CD14-positive monocyte (primary cell): ENCODE measurements around the gene RPS27A. TPM values are rescaled to one million over a fixed set of nuclear protein-coding genes. Genes with fewer than 3 reads are reported as not detected.

Experiments
- DNase-seq, 3 donors: peaks; one replicate each; pipeline ENCODE4 v3.0.0-alpha.2; 2011 to 2022
- H2AFZ ChIP-seq: 2 replicates; pipeline ENCODE4 v1.6.0; 2012; ENCODE audit warnings: mild to moderate bottlenecking, low read depth, low read length, inconsistent platforms; ENCODE audit not compliant: insufficient read depth, poor library complexity, severe bottlenecking
- H3K27ac ChIP-seq, 2 donors: 1 replicate in 1 of 2; 2 replicates in 1 of 2; pipeline ENCODE4 v1.5.1; 2012 to 2013; ENCODE audit warnings: low read length in 2 of 2, control low read depth in 1 of 2, inconsistent platforms in 1 of 2, low read depth in 1 of 2, mild to moderate bottlenecking in 1 of 2
- H3K27me3 ChIP-seq, 2 donors: one replicate each; pipeline versions ENCODE4 v1.6.0 to v1.6.1; 2011 to 2013; ENCODE audit warnings: low read length in 2 of 2; ENCODE audit not compliant: control insufficient read depth in 2 of 2, insufficient read depth in 2 of 2
- H3K36me3 ChIP-seq, 2 donors: replicated peaks in 1 of 2; 1 replicate in 1 of 2; 2 replicates in 1 of 2; pipeline versions ENCODE4 v1.5.1 to v1.6.1; 2012 to 2013; ENCODE audit warnings: low read length in 2 of 2, control low read depth in 1 of 2, inconsistent platforms in 1 of 2, mild to moderate bottlenecking in 1 of 2; ENCODE audit not compliant: insufficient read depth in 2 of 2, control insufficient read depth in 1 of 2
- H3K4me1 ChIP-seq, 2 donors: 1 replicate in 1 of 2; 2 replicates in 1 of 2; pipeline versions ENCODE4 v1.5.1 to v1.6.1; 2012 to 2013; ENCODE audit warnings: low read length in 2 of 2, control low read depth in 1 of 2, inconsistent platforms in 1 of 2, mild to moderate bottlenecking in 1 of 2, moderate library complexity in 1 of 2; ENCODE audit not compliant: insufficient read depth in 2 of 2, control insufficient read depth in 1 of 2
- H3K4me2 ChIP-seq: replicated peaks from 2 replicates; pipeline ENCODE3; 2012; ENCODE audit warnings: low read length, moderate library complexity, mild to moderate bottlenecking; ENCODE audit not compliant: poor library complexity, severe bottlenecking; ENCODE audit errors: extremely low read depth
- H3K4me3 ChIP-seq, 3 experiments: fragments of 200-600 bp in 1 of 3; sonication (generic) in 1 of 3; replicated peaks in 1 of 3; 1 replicate in 2 of 3; 2 replicates in 1 of 3; pipeline ENCODE4 v1.5.1; 2011 to 2013; ENCODE audit warnings: low read length in 3 of 3, mild to moderate bottlenecking in 3 of 3, control low read depth in 2 of 3, low read depth in 2 of 3, inconsistent platforms in 1 of 3, moderate library complexity in 1 of 3
- H3K79me2 ChIP-seq: 2 replicates; pipeline ENCODE4 v1.6.0; 2012; ENCODE audit warnings: mild to moderate bottlenecking, control low read depth, inconsistent platforms, low read length, moderate library complexity; ENCODE audit not compliant: insufficient read depth
- H3K9ac ChIP-seq: 2 replicates; pipeline ENCODE4 v1.6.0; 2017; ENCODE audit warnings: low read length, mild to moderate bottlenecking; ENCODE audit not compliant: insufficient read depth, poor library complexity, severe bottlenecking
- H3K9me3 ChIP-seq, 2 donors: replicated peaks in 1 of 2; 1 replicate in 1 of 2; 2 replicates in 1 of 2; pipeline versions ENCODE4 v1.5.1 to v1.6.1; 2012 to 2013; ENCODE audit warnings: low read length in 2 of 2, control low read depth in 1 of 2; ENCODE audit not compliant: control insufficient read depth in 1 of 2, insufficient read depth in 1 of 2
- H4K20me1 ChIP-seq: 2 replicates; pipeline ENCODE4 v1.6.0; 2012; ENCODE audit warnings: mild to moderate bottlenecking, low read length, control low read depth, moderate library complexity; ENCODE audit not compliant: insufficient read depth
- H3K27ac Mint-ChIP-seq, 7 donors: one replicate each; pipeline ENCODE4 v1.8.0; 2020; ENCODE audit warnings: mild to moderate bottlenecking in 7 of 7, mixed read lengths in 7 of 7, moderate library complexity in 6 of 7, inconsistent platforms in 2 of 7
- H3K27me3 Mint-ChIP-seq, 3 donors: one replicate each; pipeline ENCODE4 v1.8.0; 2021 to 2022; ENCODE audit warnings: low read depth in 3 of 3, mild to moderate bottlenecking in 3 of 3, mixed read lengths in 3 of 3, moderate library complexity in 3 of 3, inconsistent platforms in 1 of 3
- H3K36me3 Mint-ChIP-seq, 2 donors: one replicate each; pipeline ENCODE4 v1.8.0; 2020; ENCODE audit warnings: mixed read lengths in 2 of 2, inconsistent platforms in 1 of 2, mild to moderate bottlenecking in 1 of 2
- H3K4me1 Mint-ChIP-seq: one replicate; pipeline ENCODE4 v1.8.0; 2020; ENCODE audit warnings: mild to moderate bottlenecking, mixed read lengths
- H3K4me3 Mint-ChIP-seq, 2 donors: one replicate each; pipeline ENCODE4 v1.8.0; 2020; ENCODE audit warnings: mild to moderate bottlenecking in 2 of 2, mixed read lengths in 2 of 2, moderate library complexity in 1 of 2
- H3K9me3 Mint-ChIP-seq, 7 donors: one replicate each; pipeline ENCODE4 v1.8.0; 2020 to 2022; ENCODE audit warnings: mixed read lengths in 7 of 7, mild to moderate bottlenecking in 6 of 7, moderate library complexity in 6 of 7, inconsistent platforms in 2 of 7
- CTCF ChIP-seq: fragments of 200-600 bp; IDR thresholded peaks from one replicate; pipeline ENCODE4 v1.8.0; 2022; ENCODE audit warnings: antibody characterized with exemption, mild to moderate bottlenecking
- whole genome bisulfite sequencing: methylation state at CpG from one replicate; pipeline ENCODE4 v1.1.5; 2013; ENCODE audit warnings: missing lambda C conversion rate; ENCODE audit not compliant: insufficient coverage; 5-methylcytosine and 5-hydroxymethylcytosine counted together
- intact Hi-C, 2 donors: fragments of 100-400 bp; cut with micrococcal nuclease; formaldehyde crosslinking; loops; one replicate each; pipeline versions ENCODE4 v1.15.0 to v1.15.1; 2023
- polyA plus RNA-seq, 3 donors: library from polyadenylated mRNA; depleted of rRNA in 1 of 3; unstranded in 2 of 3; stranded (reverse) in 1 of 3; fragments of 300-500 nt in 2 of 3; fragments of >200 nt in 1 of 3; fragmentation: Illumina TruSeq in 2 of 3; gene quantifications; 1 replicate in 2 of 3; 2 replicates in 1 of 3; pipeline ENCODE4 v1.2.3, GENCODE V29; 2012 to 2021

Gene RPS27A
- polyA plus RNA-seq, 3 donors = 785 to 1,452 (median 967) TPM

DNA sequence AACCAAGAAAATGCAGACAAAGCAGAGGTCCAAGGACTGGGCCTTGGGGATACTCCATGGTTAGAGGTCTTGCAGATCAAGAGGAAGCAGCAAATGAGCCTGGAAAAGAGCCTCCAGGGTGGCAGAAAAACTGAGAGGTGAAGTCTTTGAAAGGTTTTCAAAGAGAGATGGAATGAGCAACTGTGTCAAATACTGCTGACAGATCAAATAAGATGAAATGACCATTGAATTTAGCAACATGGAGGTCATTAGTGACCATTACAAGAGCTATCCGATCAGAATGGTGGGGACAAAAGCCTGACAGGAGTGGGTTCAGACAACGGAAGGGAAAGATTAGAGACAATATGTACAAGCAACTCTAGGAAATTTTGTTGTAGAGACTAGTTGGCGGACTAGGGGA lies 1.9 kb upstream of the RPS27A start:
- H2AFZ ChIP-seq = no peak overlapping the region
- no peak overlapping the region for H3K27ac ChIP-seq
- 97% methylated on average over 3 of the region's 3 CpGs for WGBS
- peaks cover 38% of the 10 kb centered on the region for H3K4me1 Mint-ChIP-seq
- peaks cover 0 to 2% (median 0%) of the 10 kb centered on the region in 7 donors for H3K9me3 Mint-ChIP-seq
- peaks cover 18 to 24% of the 10 kb centered on the region in 2 donors for H3K36me3 Mint-ChIP-seq
- H3K4me2 ChIP-seq = no peak overlapping the region
- H3K36me3 ChIP-seq = peaks cover 15 to 21% of the 10 kb centered on the region in 2 donors
- peaks cover 20% of the 10 kb centered on the region for H4K20me1 ChIP-seq
- H3K79me2 ChIP-seq = peaks cover 52% of the 10 kb centered on the region
- no peak overlapping the region for H3K4me3 ChIP-seq
- H3K27ac Mint-ChIP-seq = no peak overlapping the region
- no peak for TF ChIP-seq CTCF
- no peaks in the 10 kb centered on the region for H3K27me3 Mint-ChIP-seq
- H3K4me3 Mint-ChIP-seq = no peak overlapping the region
- H3K27me3 ChIP-seq = no peaks in the 10 kb centered on the region
- H3K9ac ChIP-seq = no peak overlapping the region
- intact Hi-C loops = loop anchor here in 1 of 2 donors (5.0 to 10.0 kb wide), 2 partner anchors 384 to 508 kb away; partner anchors contain the start of genes EML6 and PPP4R3B
- H3K4me1 ChIP-seq = peaks cover 33 to 46% of the 10 kb centered on the region in 2 donors
- H3K9me3 ChIP-seq = no peaks in the 10 kb centered on the region
- DNase-seq = no peak

GRCh38 chr2:55231546-55232083 lies 873 bp upstream of the RPS27A start:
- WGBS = 9% methylated on average over 5 of the region's 13 CpGs
- no peaks in the 10 kb centered on the region for H3K9me3 Mint-ChIP-seq
- H3K9me3 ChIP-seq = no peaks in the 10 kb centered on the region
- peak in 2 of 3 donors; percentile 5 to 26 for DNase-seq
- peaks cover 25 to 34% of the 10 kb centered on the region in 2 donors for H3K36me3 Mint-ChIP-seq
- H3K4me3 ChIP-seq = peak overlapping the region; percentile 59 to 86 (median 84)
- H3K4me1 ChIP-seq = peaks cover 33 to 46% of the 10 kb centered on the region in 2 donors
- peak overlapping the region; percentile 95 for H3K4me2 ChIP-seq
- H2AFZ ChIP-seq = peak overlapping the region; percentile 90
- no peak for TF ChIP-seq CTCF
- H3K4me1 Mint-ChIP-seq = peaks cover 38% of the 10 kb centered on the region
- intact Hi-C loops = loop anchor here in 1 of 2 donors (5.0 to 10.0 kb wide), 2 partner anchors 383 to 509 kb away; partner anchors contain the start of genes EML6 and PPP4R3B
- H3K27me3 Mint-ChIP-seq = no peaks in the 10 kb centered on the region
- no peaks in the 10 kb centered on the region for H3K27me3 ChIP-seq
- H3K4me3 Mint-ChIP-seq = peak overlapping the region; percentile 100
- H3K27ac ChIP-seq = peak overlapping the region; percentile 72 to 93
- H3K79me2 ChIP-seq = peaks cover 52% of the 10 kb centered on the region
- H3K9ac ChIP-seq = peak overlapping the region; percentile 88
- peaks cover 23% of the 10 kb centered on the region for H4K20me1 ChIP-seq
- peaks cover 25 to 32% of the 10 kb centered on the region in 2 donors for H3K36me3 ChIP-seq
- H3K27ac Mint-ChIP-seq = peak overlapping the region; percentile 91 to 99 (median 97)
